Measurements from ENCODE around the gene ZNF557. TPM values are rescaled to one million over a fixed set of nuclear protein-coding genes. Genes with fewer than 3 reads are reported as not detected.
A peak's percentile ranks its signal among the peaks of the same experiment; 100 is the strongest.
"Not testable (repeated sequence)": the region's sequence is repeated elsewhere in the genome, so short reads cannot be mapped to it uniquely, and the experiment has no call there.

ZNF557 gene
- polyA plus RNA-seq, 1 donor (not counting 4 experiments of a cell fraction or from before 2014, with no cell fraction given): 3.3 TPM

- TF ChIP-seq CTCF (optimal IDR thresholded peaks at IDR 0.05 in 1 of 3, IDR thresholded peaks at IDR 0.05 in 1 of 3, conservative IDR thresholded peaks at IDR 0.05 in 1 of 3; ENCODE audit: extremely low read depth in 1 of 3, insufficient read depth in 2 of 3, low read length in 3 of 3): peak in 2 of 3 experiments; percentile 12 to 27
- not testable (repeated sequence) for DNase-seq (ENCODE audit: low read depth, low spot score); H3K27ac ChIP-seq (ENCODE audit: control insufficient read depth, insufficient read depth, low read length)
These were observed 2.4 kb upstream of the ZNF557 start for GRCh38 chr19:7067122-7067521.

GRCh38 chr19:7067716-7068115 is 1.8 kb upstream of the ZNF557 start:
- Histone ChIP-seq H3K27ac (ENCODE audit: control insufficient read depth, insufficient read depth, low read length) (no peak overlapping the region), H2AFZ (ENCODE audit: control insufficient read depth, low read length) (no peak overlapping the region), H4K20me1 (ENCODE audit: control insufficient read depth, extremely low read depth, insufficient read depth, low read length) (no peaks in the 10 kb centered on the region), H3K9ac (ENCODE audit: control insufficient read depth, extremely low read depth, insufficient read depth, low read length) (no peak overlapping the region), H3K9me1 (ENCODE audit: control insufficient read depth, extremely low read depth, insufficient read depth, low read length) (no peaks in the 10 kb centered on the region), H3K4me1 (ENCODE audit: control insufficient read depth, extremely low read depth, insufficient read depth, low read length) (peaks cover 6% of the 10 kb centered on the region), H3K4me2 (ENCODE audit: control insufficient read depth, extremely low read depth, insufficient read depth, low read depth, low read length) (no peak overlapping the region), H3K27me3 (ENCODE audit: control insufficient read depth, extremely low read depth, insufficient read depth, low read length) (no peaks in the 10 kb centered on the region), H3K36me3 (ENCODE audit: control insufficient read depth in 2 of 2, extremely low read depth in 1 of 2, insufficient read depth in 2 of 2, low read length in 2 of 2) (peaks cover 6 to 8% of the 10 kb centered on the region in 2 experiments), H3K79me2 (ENCODE audit: control insufficient read depth, insufficient read depth, low read length) (peaks cover 11% of the 10 kb centered on the region), H3K9me3 (ENCODE audit: control insufficient read depth, low read depth, low read length) (no peaks in the 10 kb centered on the region), H3K4me3 (ENCODE audit: control insufficient read depth in 2 of 3, extremely low read depth in 1 of 3, insufficient read depth in 2 of 3, low read depth in 1 of 3, low read length in 3 of 3) (no peak overlapping the region)
- FAIRE-seq (no peak), DNase-seq (ENCODE audit: low read depth, low spot score) (no peak)
- dilution Hi-C loops (cut with MboI; ENCODE audit: extremely low pct_ligation_motif_present, low sequenced_read_pairs): no loop called here
- no peak for TF ChIP-seq EZH2 (IDR thresholded peaks at IDR 0.05; ENCODE audit: low read length)
- no peak for TF ChIP-seq CTCF (optimal IDR thresholded peaks at IDR 0.05 in 1 of 3, IDR thresholded peaks at IDR 0.05 in 1 of 3, conservative IDR thresholded peaks at IDR 0.05 in 1 of 3; ENCODE audit: extremely low read depth in 1 of 3, insufficient read depth in 2 of 3, low read length in 3 of 3)

More at GRCh38 chr19:7067122-7067521, 2.4 kb upstream of the ZNF557 start:
- H3K27me3 ChIP-seq (ENCODE audit: control insufficient read depth, extremely low read depth, insufficient read depth, low read length); H3K36me3 ChIP-seq (ENCODE audit: control insufficient read depth in 2 of 2, extremely low read depth in 1 of 2, insufficient read depth in 2 of 2, low read length in 2 of 2); H3K9me1 ChIP-seq (ENCODE audit: control insufficient read depth, extremely low read depth, insufficient read depth, low read length); dilution Hi-C loops (cut with MboI; ENCODE audit: extremely low pct_ligation_motif_present, low sequenced_read_pairs); H3K4me1 ChIP-seq (ENCODE audit: control insufficient read depth, extremely low read depth, insufficient read depth, low read length); H3K9me3 ChIP-seq (ENCODE audit: control insufficient read depth, low read depth, low read length); FAIRE-seq; H3K9ac ChIP-seq (ENCODE audit: control insufficient read depth, extremely low read depth, insufficient read depth, low read length); H3K4me3 ChIP-seq (ENCODE audit: control insufficient read depth in 2 of 3, extremely low read depth in 1 of 3, insufficient read depth in 2 of 3, low read depth in 1 of 3, low read length in 3 of 3); H3K4me2 ChIP-seq (ENCODE audit: control insufficient read depth, extremely low read depth, insufficient read depth, low read depth, low read length); H4K20me1 ChIP-seq (ENCODE audit: control insufficient read depth, extremely low read depth, insufficient read depth, low read length): not testable (repeated sequence)
- peaks cover 11% of the 10 kb centered on the region for H3K79me2 ChIP-seq (ENCODE audit: control insufficient read depth, insufficient read depth, low read length)
- H2AFZ ChIP-seq (ENCODE audit: control insufficient read depth, low read length): peak overlapping the region; percentile 8

Measured in keratinocyte (primary cell).